A549 (cell line): ENCODE results near the gene USP54. TPM values are rescaled to one million over a fixed set of nuclear protein-coding genes. Genes with fewer than 3 reads are reported as not detected.

Experiments
- ATAC-seq, 2 experiments: fragments of 200-7000 bp in 1 of 2; fragments of >200 bp in 1 of 2; cut with Nextera tagmentation in 1 of 2; cut with Tn5 transposase in 1 of 2; 3 replicates each; pipeline versions ENCODE4 v1.8.0 to v1.9.1; 2018 to 2020; ENCODE audit warnings: mild to moderate bottlenecking in 1 of 2, moderate library complexity in 1 of 2
- CTCF ChIA-PET: fragments of 300-600 bp; sonication (Branson Sonifier 250); formaldehyde crosslinking; extraction: SDS; loops from one replicate; lab custom pipeline; 2021; ENCODE audit warnings: antibody characterized with exemption, inconsistent platforms; lab: Yijun Ruan, JAX
- POLR2A ChIA-PET: fragments of 350-600 bp; formaldehyde crosslinking; extraction: SDS; loops from one replicate; lab custom pipeline; 2021; ENCODE audit warnings: antibody characterized with exemption, inconsistent platforms; lab: Yijun Ruan, JAX
- DNase-seq, 2 experiments: peaks; one replicate each; pipeline versions ENCODE4 v3.0.0 to v3.0.0-alpha.2; 2011 to 2016; ENCODE audit warnings: low read depth in 1 of 2, low spot score in 1 of 2
- FAIRE-seq: peaks from 2 replicates; lab custom pipeline; 2011; peaks lifted over from hg19 to GRCh38; lab: Jason Lieb, UNC
- H3K27ac ChIP-seq, 2 experiments: fragments of >200 bp; sonication (Bioruptor Twin); formaldehyde crosslinking; 3 replicates each; pipeline ENCODE4 v1.5.1; 2016 to 2017
- H3K4me1 ChIP-seq: fragments of >200 bp; sonication (Bioruptor Twin); formaldehyde crosslinking; 3 replicates; pipeline ENCODE4 v1.6.1; 2016
- H3K4me2 ChIP-seq: fragments of >200 bp; sonication (Bioruptor Twin); formaldehyde crosslinking; 3 replicates; pipeline ENCODE4 v1.6.1; 2016
- H3K4me3 ChIP-seq: fragments of >200 bp; sonication (Bioruptor Twin); formaldehyde crosslinking; 3 replicates; pipeline ENCODE4 v1.5.1; 2016
- H3K9me3 ChIP-seq: fragments of >200 bp; sonication (Bioruptor Twin); formaldehyde crosslinking; 3 replicates; pipeline ENCODE4 v1.6.1; 2016
- BHLHE40 ChIP-seq: IDR thresholded peaks from 2 replicates; pipeline ENCODE4 v1.6.1; 2012; ENCODE audit warnings: low read depth, low read length, inconsistent platforms
- CBX2 ChIP-seq: fragments of 200-600 bp; sonication (generic); IDR thresholded peaks from 2 replicates; pipeline ENCODE4 v1.6.1; 2016; ENCODE audit warnings: low read depth, mild to moderate bottlenecking, borderline replicate concordance
- CHD4 ChIP-seq: fragments of 200-600 bp; sonication (generic); IDR thresholded peaks from 2 replicates; pipeline ENCODE4 v1.6.1; 2016; ENCODE audit warnings: antibody characterized with exemption, mild to moderate bottlenecking, borderline replicate concordance
- E2F6 ChIP-seq: IDR thresholded peaks from 2 replicates; pipeline ENCODE4 v1.6.1; 2012; ENCODE audit warnings: low read depth, borderline replicate concordance
- EHMT2 ChIP-seq: fragments of 200-600 bp; sonication (generic); IDR thresholded peaks from 2 replicates; pipeline ENCODE4 v1.6.1; 2016; ENCODE audit warnings: antibody characterized with exemption, low read depth, mild to moderate bottlenecking, moderate library complexity
- HES2 ChIP-seq: fragments of >200 bp; sonication (Bioruptor Twin); formaldehyde crosslinking; IDR thresholded peaks from 2 replicates; pipeline ENCODE4 v1.6.1; 2016
- HEYL ChIP-seq: fragments of 250-450 bp; sonication (Bioruptor Pico); IDR thresholded peaks from 2 replicates; pipeline ENCODE4 v1.8.0; 2021; ENCODE audit warnings: mild to moderate bottlenecking, moderate library complexity
- HMGXB4 ChIP-seq: fragments of 250-450 bp; sonication (Bioruptor Pico); IDR thresholded peaks from 2 replicates; pipeline ENCODE4 v1.5.0; 2021; ENCODE audit warnings: mild to moderate bottlenecking, moderate library complexity, borderline replicate concordance
- HOXB13 ChIP-seq: fragments of 250-450 bp; sonication (Bioruptor Pico); IDR thresholded peaks from 2 replicates; pipeline ENCODE4 v1.5.0; 2020; ENCODE audit warnings: low read depth, mild to moderate bottlenecking, moderate library complexity
- HOXB5 ChIP-seq: fragments of 250-450 bp; sonication (Bioruptor Pico); IDR thresholded peaks from 2 replicates; pipeline ENCODE4 v1.5.0; 2020; ENCODE audit warnings: mild to moderate bottlenecking, moderate library complexity
- JUNB ChIP-seq: fragments of >200 bp; sonication (Bioruptor Twin); formaldehyde crosslinking; IDR thresholded peaks from 2 replicates; pipeline ENCODE4 v1.6.1; 2016
- KDM1A ChIP-seq: fragments of 200-600 bp; sonication (generic); IDR thresholded peaks from 2 replicates; pipeline ENCODE4 v1.6.1; 2016; ENCODE audit warnings: low read depth, mild to moderate bottlenecking
- KDM5A ChIP-seq: fragments of 200-600 bp; sonication (generic); IDR thresholded peaks from 2 replicates; pipeline ENCODE4 v1.6.1; 2016; ENCODE audit warnings: antibody characterized with exemption, mild to moderate bottlenecking
- MAFK ChIP-seq: fragments of 450-650 bp; IDR thresholded peaks from 2 replicates; pipeline ENCODE4 v1.6.1; 2014; ENCODE audit not compliant: partially characterized antibody
- MAZ ChIP-seq: fragments of 150-350 bp; IDR thresholded peaks from 2 replicates; pipeline ENCODE4 v1.6.1; 2014; ENCODE audit warnings: antibody characterized with exemption, low read depth, low read length, borderline replicate concordance
- MYC ChIP-seq: IDR thresholded peaks from 2 replicates; pipeline ENCODE4 v1.6.1; 2012; ENCODE audit warnings: mild to moderate bottlenecking, inconsistent platforms, low read length, improper control_type of control experiment, borderline replicate concordance
- NPAS2 ChIP-seq: fragments of 250-450 bp; sonication (Bioruptor Pico); IDR thresholded peaks from 2 replicates; pipeline ENCODE4 v1.8.0; 2022; ENCODE audit warnings: mild to moderate bottlenecking, moderate library complexity, borderline replicate concordance
- PHF8 ChIP-seq: fragments of 200-600 bp; sonication (generic); IDR thresholded peaks from 2 replicates; pipeline ENCODE4 v1.6.1; 2016; ENCODE audit warnings: low read depth, mild to moderate bottlenecking, antibody characterized with exemption, moderate library complexity, borderline replicate concordance
- POLR2AphosphoS2 ChIP-seq: conservative IDR thresholded peaks from 2 replicates; pipeline ENCODE4 v1.6.1; 2012; ENCODE audit warnings: low read length, improper control_type of control experiment, inconsistent platforms
- RAD21 ChIP-seq, 2 experiments: fragments of >200 bp in 1 of 2; sonication (Bioruptor Twin) in 1 of 2; formaldehyde crosslinking in 1 of 2; IDR thresholded peaks in 1 of 2; conservative IDR thresholded peaks in 1 of 2; 2 replicates in 1 of 2; 3 replicates in 1 of 2; pipeline ENCODE4 v1.6.1; 2012 to 2018; ENCODE audit warnings: inconsistent platforms in 1 of 2
- RARB ChIP-seq: fragments of 250-450 bp; sonication (Bioruptor Pico); IDR thresholded peaks from 2 replicates; pipeline ENCODE4 v1.8.0; 2021; ENCODE audit warnings: mild to moderate bottlenecking, moderate library complexity
- RCOR1 ChIP-seq: fragments of 150-350 bp; IDR thresholded peaks from 2 replicates; pipeline ENCODE4 v1.6.1; 2014; ENCODE audit warnings: antibody characterized with exemption, low read length, low read depth
- RFX5 ChIP-seq: fragments of 450-650 bp; IDR thresholded peaks from 2 replicates; pipeline ENCODE4 v1.7.1; 2014; ENCODE audit warnings: antibody characterized with exemption, mild to moderate bottlenecking, moderate library complexity
- RNF2 ChIP-seq: fragments of 200-600 bp; sonication (generic); IDR thresholded peaks from 2 replicates; pipeline ENCODE4 v1.6.1; 2016; ENCODE audit warnings: low read depth, mild to moderate bottlenecking, antibody characterized with exemption, moderate library complexity, borderline replicate concordance
- SMC3 ChIP-seq: fragments of >200 bp; sonication (Bioruptor Twin); formaldehyde crosslinking; IDR thresholded peaks from 3 replicates; pipeline ENCODE4 v1.6.1; 2018; ENCODE audit warnings: inconsistent platforms
- USF2 ChIP-seq: fragments of 450-650 bp; IDR thresholded peaks from 2 replicates; pipeline ENCODE4 v1.6.1; 2014; ENCODE audit warnings: antibody characterized with exemption
- ZNF302 ChIP-seq: fragments of 250-450 bp; sonication (Bioruptor Pico); IDR thresholded peaks from 2 replicates; pipeline ENCODE4 v1.9.0; 2021; ENCODE audit warnings: inconsistent platforms, mild to moderate bottlenecking, moderate library complexity
- ZSCAN20 ChIP-seq: fragments of 250-450 bp; sonication (Bioruptor Pico); IDR thresholded peaks from 2 replicates; pipeline ENCODE4 v1.8.0; 2022; ENCODE audit warnings: mild to moderate bottlenecking, moderate library complexity
- WGBS: methylation state at CpG from one replicate; pipeline ENCODE4 v1.1.6; 2017; ENCODE audit errors: missing lambda C conversion rate; 5-methylcytosine and 5-hydroxymethylcytosine counted together
- polyA plus RNA-seq, 4 experiments: library from polyadenylated mRNA; depleted of rRNA in 3 of 4; stranded (reverse); fragments of >200 nt; fragmentation: RNase III in 1 of 4; extraction: RNeasy Plus Mini Kit Qiagen cat#74134 plus additional on column Dnase treatment in 1 of 4; gene quantifications; 2 replicates in 3 of 4; 3 replicates in 1 of 4; pipeline ENCODE4 v1.2.3, GENCODE V29; 2011 to 2017
- TF ChIP-seq, protein P1 (sequence below): fragments of >200 bp; sonication (Bioruptor Twin); formaldehyde crosslinking; IDR thresholded peaks from 3 replicates; pipeline ENCODE4 v1.5.1; 2016

USP54 gene
- polyA plus RNA-seq, 2 of the 4 experiments (the other 2 are of a cell fraction) = 8.8 to 32.5 TPM

DNA sequence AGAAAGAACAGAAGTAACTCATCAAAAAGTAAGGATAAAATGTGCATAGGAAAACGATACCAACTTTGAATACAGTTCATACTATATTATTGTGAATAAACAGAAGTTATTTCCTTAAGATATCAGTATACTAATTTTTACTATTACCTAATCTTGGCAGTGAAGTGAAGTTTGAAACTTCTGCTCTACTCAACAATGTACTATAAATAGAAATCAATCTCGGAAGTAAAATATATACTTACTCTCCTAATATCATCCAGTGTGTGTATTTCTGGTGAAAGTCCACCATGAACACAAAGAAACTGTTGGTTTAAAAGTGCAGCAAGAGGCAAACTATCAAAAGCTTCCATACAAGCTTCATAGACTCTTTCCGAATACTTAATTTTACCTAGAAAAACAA lies 119.9 kb downstream of the USP54 start:
- H3K9me3 ChIP-seq = no peaks in the 10 kb centered on the region
- no peak overlapping the region for H3K4me2 ChIP-seq
- WGBS = 82% methylated on average over 3 of the region's 3 CpGs
- TF ChIP-seq MYC (no peak), RCOR1 (no peak), PHF8 (no peak), E2F6 (no peak), KDM5A (no peak), CHD4 (no peak)
- TF ChIP-seq, protein P1, sequence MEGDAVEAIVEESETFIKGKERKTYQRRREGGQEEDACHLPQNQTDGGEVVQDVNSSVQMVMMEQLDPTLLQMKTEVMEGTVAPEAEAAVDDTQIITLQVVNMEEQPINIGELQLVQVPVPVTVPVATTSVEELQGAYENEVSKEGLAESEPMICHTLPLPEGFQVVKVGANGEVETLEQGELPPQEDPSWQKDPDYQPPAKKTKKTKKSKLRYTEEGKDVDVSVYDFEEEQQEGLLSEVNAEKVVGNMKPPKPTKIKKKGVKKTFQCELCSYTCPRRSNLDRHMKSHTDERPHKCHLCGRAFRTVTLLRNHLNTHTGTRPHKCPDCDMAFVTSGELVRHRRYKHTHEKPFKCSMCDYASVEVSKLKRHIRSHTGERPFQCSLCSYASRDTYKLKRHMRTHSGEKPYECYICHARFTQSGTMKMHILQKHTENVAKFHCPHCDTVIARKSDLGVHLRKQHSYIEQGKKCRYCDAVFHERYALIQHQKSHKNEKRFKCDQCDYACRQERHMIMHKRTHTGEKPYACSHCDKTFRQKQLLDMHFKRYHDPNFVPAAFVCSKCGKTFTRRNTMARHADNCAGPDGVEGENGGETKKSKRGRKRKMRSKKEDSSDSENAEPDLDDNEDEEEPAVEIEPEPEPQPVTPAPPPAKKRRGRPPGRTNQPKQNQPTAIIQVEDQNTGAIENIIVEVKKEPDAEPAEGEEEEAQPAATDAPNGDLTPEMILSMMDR = no peak
- FAIRE-seq (no peak), ATAC-seq (no peak), DNase-seq (no peak)
- H3K4me3 ChIP-seq = no peak overlapping the region
- CTCF ChIA-PET = interaction anchor here (1.1 kb wide), 1 partner anchor 12 kb away, joined by 3 read pairs; no protein-coding TSS in a partner anchor
- H3K27ac ChIP-seq = no peak overlapping the region
- no peaks in the 10 kb centered on the region for H3K4me1 ChIP-seq
- POLR2A ChIA-PET = no interaction called here

DNA sequence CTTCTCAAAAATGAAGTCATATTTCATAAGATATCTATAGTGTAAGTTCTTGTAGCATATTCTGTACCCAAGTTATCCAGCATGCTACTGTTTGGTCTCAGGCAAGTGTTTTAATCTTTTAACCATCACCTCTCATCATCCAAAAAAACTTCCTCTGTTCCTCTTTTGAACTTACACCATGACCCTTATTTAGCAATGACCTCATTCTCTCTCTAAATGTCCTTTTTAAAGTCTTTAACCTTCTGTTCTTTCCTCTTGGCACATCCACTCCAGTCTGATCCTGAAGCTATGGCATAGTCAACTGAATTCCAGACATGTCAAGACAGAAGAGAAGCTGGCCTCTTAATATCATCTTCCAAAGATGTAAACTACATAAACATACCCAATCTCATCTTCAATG lies 121.6 kb downstream of the USP54 start:
- Histone ChIP-seq H3K9me3 (no peaks in the 10 kb centered on the region), H3K4me1 (no peaks in the 10 kb centered on the region), H3K27ac (no peak overlapping the region), H3K4me3 (no peak overlapping the region), H3K4me2 (no peak overlapping the region)
- peak; percentile 51 for FAIRE-seq
- CTCF ChIA-PET = interaction anchor here (1.0 kb wide), 1 partner anchor 11 kb away, joined by 3 read pairs; no protein-coding TSS in a partner anchor
- no peak for DNase-seq
- no peak for ATAC-seq
- POLR2A ChIA-PET = no interaction called here
- no peak for TF ChIP-seq USF2
- TF ChIP-seq HMGXB4 = no peak
- no peak for TF ChIP-seq HOXB13 (CRISPR knock-in tag)
- no peak for TF ChIP-seq MAZ
- TF ChIP-seq RCOR1 = no peak
- no peak for TF ChIP-seq RFX5

DNA sequence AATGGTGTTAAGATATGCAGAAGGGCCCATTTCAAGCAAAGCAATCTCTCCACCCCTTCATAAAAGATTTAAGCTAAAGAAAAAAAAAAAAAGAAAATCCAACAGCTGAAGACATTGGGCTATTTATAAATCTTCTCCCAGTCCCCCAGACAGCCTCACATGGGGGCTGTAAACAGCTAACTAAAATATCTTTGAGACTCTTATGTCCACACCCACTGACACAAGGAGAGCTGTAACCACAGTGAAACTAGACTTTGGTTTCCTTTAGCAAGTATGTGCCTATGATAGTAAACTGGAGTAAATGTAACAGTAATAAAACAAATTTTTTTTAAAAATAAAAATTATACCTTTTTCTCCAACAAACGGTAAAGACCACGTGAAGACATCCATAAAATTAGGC lies 123.9 kb downstream of the USP54 start:
- H3K4me1 ChIP-seq = no peaks in the 10 kb centered on the region
- WGBS = 90% methylated on average over 2 of the region's 2 CpGs
- no peak for DNase-seq
- TF ChIP-seq RAD21 (conservative IDR thresholded peaks at IDR 0.05 in 1 of 2, IDR thresholded peaks at IDR 0.05 in 1 of 2) (no peak), HOXB5 (no peak), JUNB (no peak), ZSCAN20 (CRISPR knock-in tag) (no peak), HEYL (no peak), RARB (CRISPR knock-in tag) (no peak), MAFK (no peak), CBX2 (no peak), POLR2AphosphoS2 (no peak), EHMT2 (no peak), CHD4 (no peak), HES2 (no peak), RNF2 (no peak), NPAS2 (CRISPR knock-in tag) (no peak), ZNF302 (CRISPR knock-in tag) (no peak), KDM1A (no peak), SMC3 (no peak), BHLHE40 (no peak), KDM5A (no peak)
- H3K4me2 ChIP-seq = no peak overlapping the region
- no peak for ATAC-seq
- FAIRE-seq = no peak
- H3K4me3 ChIP-seq = no peak overlapping the region
- H3K27ac ChIP-seq = no peak overlapping the region
- H3K9me3 ChIP-seq = no peaks in the 10 kb centered on the region
- ChIA-PET CTCF (interaction anchor here (0.7 kb wide), 2 partner anchors 10 to 35 kb away, joined by 3 read pairs; no protein-coding TSS in a partner anchor), POLR2A (no interaction called here)
